Activated CD8-positive, alpha-beta memory T cell treated with anti-CD3 and anti-CD28 coated beads, Interleukin-2, amount 50 U/mL, for 1 hour (primary cell): Measurements from ENCODE around the gene PRKCQ.

Experiments
- DNase-seq: peaks from one replicate; pipeline ENCODE4 v3.0.0-alpha.2; 2020; ENCODE audit errors: extremely low read depth

Gene PRKCQ

DNA sequence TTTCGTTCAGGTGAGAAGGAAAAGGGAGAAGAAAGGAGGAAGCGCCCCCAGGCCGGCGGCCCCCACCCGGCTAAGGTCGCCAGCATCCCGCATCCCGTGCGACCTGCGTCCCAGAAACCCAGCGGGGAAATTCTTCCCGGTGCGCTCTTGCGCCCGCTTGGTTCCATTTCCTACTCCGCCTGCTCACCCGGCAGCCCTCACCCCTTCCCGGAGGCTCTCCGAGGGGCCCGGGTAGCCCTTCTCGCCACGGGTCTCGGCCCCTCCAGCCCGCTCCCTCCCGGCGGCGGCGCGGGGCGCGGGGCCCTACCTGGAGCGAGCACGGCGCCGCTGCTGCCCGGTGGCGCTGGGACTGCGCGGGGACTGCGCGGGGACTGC is at the start of gene PRKCQ:
TSS of gene PRKCQ (minus strand) at position 373 of the 375 bp plus-strand sequence. CDS start 65,141 bp downstream, outside the sequence.
- no peak for DNase-seq

DNA sequence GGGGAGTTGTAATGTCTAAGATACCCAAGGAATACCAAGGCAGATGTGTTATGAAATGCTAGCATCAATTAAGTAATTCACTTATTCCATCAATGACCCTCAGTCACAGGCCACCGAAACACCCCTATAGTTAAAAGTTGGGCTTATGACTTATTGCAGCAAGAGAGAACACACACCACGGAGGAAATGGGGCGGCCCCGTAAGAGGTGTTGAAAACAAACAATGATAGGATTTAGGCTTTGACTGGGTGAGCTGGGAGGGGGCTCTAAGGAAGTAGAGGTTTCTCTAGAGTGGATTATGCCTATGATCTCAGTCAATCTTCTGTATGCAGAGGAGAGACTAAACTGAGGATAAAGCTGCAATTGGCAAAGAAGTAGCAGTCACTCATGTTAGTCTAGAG is 45.4 kb upstream of the PRKCQ start:
- DNase-seq, result no peak

DNA sequence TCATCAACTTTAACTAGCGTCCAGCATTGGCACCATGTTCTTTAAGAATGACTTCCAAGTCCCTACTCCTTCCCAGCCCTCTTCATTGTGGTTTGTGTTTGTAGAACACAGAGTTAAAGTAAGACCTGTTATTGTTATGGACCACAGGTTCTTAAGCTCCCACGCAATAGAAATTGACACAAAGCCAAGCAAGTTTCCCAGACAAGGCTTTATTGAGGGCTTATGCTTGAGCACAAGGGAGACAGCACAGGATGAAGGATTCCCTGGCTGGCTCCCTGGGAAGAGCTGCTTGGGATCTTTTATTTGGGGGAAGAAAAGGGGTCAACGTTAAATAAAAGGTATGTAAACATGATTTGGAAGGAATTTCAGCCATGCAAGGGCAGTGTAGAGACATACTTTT is 44.3 kb upstream of the PRKCQ start:
- no peak for DNase-seq

DNA sequence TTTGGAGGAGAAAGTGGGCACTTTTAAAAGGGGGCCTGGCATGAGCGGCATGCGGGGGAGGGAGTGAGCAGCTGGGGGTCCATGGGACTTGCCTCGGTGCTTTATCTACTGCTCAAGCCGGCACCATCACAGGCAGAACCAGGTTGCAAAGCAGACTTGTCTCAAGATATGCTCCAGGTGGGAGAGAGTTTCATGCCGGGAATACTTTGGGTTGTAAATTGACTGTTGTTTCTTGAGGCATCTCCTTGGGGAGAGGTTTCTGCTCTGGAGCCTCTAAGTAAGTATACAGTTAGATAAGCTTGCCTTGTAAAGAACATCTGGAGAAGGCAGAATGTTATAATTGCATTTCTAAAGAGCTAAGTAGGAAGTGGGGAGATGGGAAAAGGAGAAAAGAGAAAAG is 42.8 kb upstream of the PRKCQ start:
- no peak for DNase-seq

DNA sequence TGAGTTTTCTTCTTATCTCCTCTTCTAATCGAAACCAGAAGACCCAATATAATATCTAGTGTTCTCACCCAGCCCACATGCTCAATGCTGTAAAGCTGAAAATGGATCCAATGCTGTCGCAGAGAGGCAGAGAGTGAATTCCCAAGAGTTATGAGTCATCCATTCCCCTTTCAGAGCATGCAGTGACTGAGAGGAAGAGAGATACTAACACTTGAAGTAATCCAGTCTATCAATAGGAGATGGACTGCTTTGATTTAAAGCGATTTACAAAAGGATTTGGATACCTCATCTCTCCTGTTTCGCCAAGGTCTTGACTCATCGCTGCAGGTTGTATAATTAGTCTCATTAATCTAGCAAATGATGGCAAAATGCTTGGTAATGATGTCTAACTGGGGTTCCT is 41.5 kb upstream of the PRKCQ start:
- DNase-seq, result no peak

DNA sequence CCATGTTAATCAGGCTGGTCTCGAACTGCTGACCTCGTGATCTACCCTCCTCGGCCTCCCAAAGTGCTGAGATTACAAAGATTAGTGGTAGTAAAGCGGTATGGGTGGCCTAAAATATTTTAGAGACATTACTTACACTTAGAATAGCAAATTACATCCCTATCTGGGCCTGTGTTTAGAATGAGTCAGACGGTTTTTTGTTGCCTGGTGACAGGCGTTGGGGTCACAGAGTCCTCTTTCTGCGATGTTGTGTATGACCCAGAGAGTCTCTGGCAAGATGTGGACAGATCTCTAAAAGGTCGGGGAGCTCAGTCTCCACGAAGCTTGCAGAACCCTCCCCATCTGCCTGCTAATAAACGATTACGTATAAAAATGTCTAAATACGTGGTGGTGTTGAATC is 39.6 kb upstream of the PRKCQ start:
- DNase-seq, result no peak

DNA sequence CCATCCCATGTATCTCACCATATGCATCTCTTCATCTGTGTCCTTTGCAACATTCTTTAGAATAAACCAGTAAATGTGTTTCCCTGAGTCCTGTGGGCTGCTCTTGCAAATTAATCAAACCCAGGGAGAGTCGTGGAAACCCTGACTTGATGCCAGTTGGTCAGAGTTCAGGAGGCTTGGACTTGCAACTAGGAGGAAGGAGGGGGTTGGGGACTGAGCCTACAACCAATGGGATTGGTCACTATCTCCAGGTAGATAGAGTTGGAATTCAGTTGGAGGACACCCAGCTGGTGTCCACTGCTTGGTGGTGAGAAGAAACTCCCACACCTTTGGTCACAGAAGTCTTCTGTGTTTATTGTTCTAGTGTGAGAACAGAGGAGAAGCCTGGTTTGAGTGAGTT is 38.3 kb upstream of the PRKCQ start:
- DNase-seq, result no peak

DNA sequence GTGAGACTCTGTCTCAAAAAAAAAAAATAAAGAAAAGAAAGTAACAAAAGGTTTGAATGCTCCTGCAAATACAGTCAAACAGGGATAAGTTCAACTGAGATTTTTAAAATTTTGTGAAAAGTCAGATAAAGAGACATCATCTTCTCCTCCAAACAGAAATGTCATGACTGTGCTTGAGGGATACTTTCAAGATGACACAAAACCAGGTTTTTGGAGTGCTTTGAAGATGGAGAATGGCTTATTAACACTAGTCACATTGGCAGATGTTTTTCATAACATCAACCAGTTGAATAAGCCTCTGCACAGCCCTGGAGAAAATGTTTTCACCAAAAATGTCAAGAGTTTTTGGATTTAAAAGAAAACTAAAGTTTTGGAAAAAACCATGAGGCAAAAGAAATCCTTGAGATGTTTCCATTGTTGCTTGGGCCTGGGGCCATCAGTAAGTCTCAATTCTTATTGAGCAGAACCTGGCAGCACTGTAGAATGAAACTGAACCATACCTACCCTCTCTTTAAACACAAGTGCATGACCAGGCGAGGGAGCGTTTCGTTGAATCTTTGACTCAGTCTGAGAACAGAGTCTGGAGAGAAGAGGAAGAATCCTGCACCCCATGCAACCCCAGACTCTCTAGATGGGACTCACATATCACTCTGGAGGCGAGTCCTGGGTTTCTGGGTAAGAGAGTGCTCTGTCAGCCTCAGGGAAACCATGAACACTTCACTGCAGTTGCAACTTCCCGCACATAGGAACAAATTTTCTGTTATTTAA is 37.4 kb upstream of the PRKCQ start:
- no peak for DNase-seq

DNA sequence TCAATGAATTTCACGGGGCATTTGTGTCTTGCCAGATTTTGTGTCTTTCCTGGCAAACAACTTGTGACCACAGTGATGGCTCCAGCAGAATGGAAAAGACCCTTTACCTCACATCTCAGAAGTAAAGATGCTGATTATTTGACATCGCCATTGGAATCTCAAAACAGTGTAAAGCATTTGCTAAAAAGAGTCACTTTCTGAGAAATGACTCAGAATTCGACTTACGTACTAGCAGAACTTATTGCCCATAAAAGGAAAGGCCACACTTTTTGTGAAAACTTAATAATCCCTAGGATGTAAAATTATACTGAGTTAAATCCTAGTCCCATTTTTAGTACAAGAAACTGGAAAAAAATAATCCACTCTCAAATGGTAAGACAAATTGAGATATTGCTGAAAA is 35.9 kb upstream of the PRKCQ start:
- DNase-seq, result no peak

DNA sequence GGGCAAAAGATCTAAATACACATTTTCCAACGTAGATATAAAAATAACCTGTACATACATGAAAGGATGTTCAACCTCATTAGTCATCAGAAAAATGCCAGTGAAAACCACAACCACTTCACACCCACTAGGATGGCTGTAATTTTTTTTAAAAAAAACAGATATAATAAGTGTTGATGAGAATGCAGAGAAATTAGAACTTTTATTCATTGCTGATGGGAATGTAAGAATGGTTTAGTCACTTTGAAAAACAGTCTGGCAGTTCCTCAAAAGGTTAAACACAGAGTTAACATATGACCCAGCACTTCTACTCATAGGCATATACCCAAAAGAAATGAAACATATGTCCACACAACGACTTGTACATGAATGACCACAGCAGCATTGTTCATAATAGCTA is 32.3 kb upstream of the PRKCQ start:
- DNase-seq, result no peak

DNA sequence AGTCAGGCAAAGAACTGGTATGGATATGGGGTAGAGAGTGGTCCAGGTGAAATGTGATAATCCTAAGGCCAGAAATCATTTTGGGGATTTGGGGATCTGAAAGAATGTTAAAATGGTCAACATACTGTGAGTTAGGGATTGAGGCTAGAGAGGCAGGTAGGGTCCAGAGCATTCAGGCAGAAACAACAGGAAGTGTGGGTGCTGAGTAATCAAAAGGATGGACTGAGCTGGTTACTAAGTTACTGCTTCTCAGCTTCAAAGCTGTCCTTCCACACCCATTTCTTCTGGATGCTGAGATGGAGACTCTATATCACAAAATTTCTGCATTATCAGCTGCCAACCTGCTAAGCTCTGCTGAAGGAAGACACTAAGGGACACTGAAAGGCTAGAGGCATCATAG is 30.6 kb upstream of the PRKCQ start:
- DNase-seq, result no peak

DNA sequence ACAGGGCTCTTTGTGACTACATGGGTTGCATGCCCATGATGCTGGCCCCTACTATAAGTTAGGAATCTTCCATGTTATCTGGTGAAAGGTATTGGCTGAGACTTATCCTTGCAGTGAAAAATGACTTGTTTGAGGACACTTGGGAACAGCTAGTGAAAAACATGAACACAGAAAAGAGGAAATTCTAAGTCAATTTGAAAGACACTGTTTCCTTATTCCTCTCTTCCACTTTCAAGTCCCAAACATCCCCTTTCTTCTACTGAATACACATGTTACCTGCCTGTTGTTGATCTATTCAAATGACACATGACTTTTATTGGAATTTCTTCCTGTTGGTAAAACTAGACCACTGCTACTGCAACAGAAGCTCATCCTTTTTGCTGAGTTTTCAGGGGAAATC is 29.5 kb upstream of the PRKCQ start:
- no peak for DNase-seq

DNA sequence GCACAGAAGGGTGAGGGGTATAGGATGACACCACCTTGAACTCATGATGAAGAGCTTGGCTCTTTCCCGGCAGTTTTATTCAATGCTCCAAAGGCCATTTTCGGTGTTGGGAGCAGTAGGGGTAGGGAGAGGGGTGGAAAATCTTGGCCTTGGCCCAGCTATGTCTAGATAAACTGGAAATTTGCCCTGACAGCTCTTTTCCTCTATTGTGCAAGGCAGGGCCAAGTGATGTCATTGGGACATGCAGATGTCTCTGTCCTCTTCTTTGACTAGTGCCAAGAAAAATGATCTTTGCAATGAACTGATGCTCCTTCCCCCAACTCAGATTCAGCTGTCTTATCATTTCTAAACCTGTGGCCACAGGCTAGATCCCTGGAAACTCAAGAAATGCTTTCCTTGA is 27.7 kb upstream of the PRKCQ start:
- no peak for DNase-seq

DNA sequence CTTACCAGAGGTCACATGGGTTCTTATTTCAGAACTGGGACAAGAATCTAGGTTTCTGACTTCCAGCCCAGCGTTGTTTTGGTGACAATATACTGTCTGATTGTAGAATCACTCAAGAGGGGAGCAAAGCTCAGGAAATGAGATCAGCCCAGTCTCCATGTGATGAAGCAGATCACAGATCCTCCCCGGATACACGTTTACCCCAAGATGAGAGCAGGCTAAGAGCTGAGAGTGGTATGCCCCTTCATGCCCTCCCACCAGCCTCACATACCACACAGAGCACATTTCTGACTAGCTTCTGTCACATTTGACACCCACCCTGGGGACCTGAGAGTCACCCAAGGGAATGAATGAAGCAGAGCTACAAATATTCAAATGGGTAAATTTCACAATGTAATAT is 27.1 kb upstream of the PRKCQ start:
- no peak for DNase-seq

DNA sequence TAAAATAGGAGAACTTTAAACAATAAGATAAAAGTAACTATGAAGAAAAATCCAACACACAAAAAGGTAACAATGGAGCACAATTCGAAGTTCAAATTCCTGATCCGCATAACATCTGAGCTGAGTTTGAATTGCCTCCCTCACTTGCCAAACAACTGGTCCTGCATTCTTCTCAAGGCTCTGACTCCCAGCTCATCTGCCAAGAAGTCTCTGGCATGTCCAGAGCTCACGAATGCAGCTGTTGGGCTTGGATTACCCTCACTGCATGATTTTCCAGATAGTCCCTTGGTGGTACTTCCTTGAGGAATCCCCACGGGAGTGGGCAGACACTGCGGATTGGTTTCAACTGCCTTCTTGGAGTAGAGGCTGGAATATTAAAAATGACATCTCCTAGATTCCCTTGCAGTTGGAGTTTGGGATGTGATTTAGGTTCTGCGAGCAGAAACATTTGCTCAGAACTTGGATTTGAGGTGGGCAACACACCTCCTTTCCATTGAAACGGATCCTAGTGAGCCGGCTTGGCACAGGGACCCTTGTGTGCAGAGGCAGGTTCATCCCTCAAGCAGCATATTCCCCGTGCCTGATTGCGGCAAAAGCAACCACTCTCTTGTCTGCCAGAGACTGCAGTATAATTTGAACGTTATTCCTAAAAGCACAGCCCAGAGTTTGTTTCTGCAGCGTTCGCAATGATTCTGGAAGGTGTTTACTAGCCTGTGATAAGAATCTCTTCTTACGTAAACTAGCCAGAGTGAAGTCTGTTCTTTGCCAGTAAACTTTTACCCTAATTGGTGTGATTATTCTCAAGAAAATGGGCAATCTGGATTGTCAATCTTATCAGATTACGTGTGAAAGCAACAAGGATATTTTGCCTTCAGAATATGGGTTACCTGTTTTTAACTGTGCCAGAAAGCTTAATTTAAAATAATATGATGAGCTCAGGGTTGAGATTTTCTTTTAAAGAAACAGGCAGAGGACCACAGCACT is 23.4 kb upstream of the PRKCQ start:
- no peak for DNase-seq

DNA sequence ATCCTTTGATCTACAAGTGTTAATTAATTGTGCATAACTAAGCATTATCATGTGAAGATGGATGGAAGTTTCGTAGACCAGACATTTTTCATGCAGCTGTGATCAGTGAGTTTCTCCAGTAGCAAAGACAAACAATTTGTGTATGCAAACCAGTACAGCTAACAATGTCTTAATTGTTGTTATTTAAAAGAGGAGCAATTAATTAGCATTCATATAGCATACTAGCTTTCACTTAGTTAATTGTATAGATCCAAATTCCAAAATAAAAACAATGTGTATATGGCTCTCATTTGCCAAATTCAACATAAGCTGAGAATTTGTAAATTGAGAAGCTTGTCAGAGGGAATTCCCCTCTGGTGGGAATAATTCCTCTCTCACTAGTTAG is 22.6 kb upstream of the PRKCQ start:
- no peak for DNase-seq

DNA sequence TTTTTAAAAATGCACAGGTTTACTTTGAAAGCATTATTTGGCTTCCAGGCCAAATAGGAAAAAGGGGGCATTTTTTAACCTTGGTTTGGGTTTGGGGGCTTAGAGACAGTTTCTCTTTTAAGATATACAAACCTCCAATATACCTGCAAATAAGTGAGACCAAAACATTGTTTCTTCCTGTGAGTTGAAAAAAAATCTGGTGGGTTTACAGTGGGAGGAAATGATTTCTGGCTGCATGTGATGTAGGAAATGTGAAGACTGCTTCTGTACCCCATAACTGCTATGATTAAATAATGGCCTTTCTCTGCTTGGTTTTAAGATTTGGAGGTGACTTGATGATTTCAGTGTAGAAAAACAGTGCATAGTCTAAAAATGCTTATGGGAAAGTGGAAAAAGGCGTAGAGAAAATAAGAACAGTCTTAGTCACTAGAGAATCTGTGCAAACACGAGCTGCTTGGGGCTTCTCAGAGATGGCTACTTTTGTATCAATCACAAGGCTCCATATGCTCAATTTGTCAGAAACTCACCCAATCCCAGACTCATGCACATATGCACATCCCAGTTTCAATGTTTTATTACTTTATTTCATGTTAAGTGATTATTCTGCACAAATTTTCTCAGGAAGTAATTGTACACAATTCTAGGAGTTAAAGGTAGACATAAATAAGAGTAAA is 22.1 kb upstream of the PRKCQ start:
- DNase-seq, result no peak

DNA sequence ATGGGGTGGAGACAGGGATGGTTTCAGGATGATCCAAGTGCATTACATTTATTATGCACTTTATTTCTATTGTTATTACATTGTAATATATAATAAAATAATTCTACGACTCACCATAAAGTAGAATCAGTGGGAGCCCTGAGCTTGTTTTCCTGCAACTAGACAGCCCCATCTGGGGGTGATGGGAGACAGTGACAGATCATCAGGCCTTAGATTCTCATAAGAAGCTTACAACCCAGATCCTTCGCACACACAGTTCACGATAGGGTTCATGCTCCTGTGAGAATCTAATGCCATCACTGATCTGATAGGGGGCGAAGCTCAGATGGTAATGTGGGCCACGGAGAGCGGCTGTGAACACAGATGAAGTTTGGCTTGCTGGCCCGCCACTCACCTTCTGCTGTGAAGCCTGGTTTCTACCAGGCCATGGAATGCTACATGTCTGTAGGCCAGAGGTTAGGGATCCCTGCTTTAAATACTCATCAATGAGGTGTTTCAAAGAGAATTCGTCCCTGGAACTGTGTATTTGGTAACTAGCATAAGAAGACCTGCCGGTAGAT is 21.2 kb upstream of the PRKCQ start:
- DNase-seq, result no peak

DNA sequence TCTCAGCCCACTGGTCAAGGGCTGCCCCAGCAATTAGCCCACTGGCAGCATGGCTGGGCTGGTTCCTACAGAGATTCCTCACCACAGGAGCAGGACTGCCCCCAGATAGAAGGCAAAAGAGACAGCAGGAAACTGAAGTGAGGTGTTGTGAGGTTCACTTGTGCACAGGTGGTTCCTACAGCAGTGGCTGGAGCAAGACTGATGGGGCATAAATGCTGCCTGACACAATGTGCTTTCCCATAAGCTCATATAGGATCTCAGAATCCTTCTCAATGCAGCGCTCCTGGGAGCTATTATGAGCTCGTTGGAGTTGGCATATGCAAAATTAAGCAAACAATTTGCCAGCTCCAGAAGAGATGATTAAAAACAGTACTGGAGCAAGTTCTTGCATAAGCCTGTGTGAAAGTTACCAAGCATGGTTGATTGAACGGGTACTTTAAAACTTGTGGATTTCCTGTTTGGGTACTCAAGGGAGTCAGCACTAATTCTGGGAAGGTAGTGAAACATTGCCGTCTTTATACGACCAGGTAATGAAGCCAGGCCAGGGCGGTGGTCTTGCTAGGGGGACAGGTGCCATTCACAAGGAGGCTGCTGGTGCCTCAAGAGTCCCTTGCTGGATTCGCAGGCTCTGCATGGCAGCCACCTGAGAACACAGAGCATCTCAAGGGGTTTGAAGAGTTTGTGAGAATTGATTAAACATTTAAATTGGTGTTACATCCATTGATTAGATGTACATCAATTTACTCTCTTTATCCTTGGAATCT is 20.3 kb upstream of the PRKCQ start:
- no peak for DNase-seq

DNA sequence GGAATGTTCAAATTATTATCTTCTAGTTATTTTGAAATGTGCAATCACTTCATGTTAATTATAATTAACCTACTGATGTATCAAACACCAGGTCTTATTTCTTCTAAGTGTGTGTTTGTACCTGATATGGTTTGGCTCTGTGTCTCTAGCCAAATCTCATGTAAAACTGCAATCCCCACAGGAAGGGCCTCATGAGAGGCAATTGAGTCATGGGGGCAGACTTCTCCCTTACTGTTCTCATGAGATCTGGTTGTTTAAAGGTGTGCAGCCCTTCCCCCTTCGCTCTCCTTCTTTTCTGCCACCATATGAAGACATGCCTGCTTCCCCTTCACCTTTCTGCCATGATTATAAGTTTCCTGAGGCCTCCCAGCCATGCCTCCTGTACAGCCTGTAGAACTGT is 18.6 kb upstream of the PRKCQ start:
- DNase-seq, result no peak

DNA sequence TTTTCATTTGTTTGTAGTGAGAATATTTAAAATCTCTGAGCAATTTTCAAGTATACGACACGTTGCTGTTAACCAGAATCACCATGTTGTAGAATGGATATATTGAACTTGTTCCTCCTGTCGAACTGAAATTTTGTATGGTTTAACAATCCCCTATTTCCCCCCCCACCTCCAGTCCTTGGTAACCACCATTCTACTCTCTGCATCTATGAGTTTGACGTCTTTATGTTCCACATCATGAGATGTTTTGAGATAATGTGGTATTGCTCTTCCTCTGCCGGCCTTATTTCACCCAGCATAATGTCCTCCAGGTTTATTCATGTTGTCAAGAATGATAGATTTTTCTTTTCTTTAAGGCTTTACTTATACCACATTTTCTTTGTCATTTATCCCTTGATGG is 17.4 kb upstream of the PRKCQ start:
- DNase-seq, result no peak

DNA sequence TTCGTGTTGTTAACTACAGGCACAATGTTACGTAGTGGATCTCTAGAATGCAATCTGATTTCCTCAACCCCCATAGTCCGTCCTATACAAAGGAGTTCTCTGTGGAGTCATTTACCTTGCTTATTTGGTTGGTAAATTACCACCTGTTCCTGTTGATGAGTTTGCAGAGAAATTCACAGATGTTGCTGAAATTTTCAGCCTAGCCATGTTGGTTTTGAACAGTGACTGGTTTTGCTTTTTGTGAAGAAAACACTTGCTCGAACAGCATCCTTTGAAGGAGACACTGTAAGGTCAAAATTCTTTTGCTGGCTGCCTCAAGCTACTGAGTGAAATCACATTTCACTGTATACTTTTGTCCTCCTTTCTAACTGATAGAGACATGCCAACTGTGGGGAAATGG is 15.4 kb upstream of the PRKCQ start:
- no peak for DNase-seq
